Activated T-cell treated with anti-CD3 and anti-CD28 coated beads, Interleukin-2, amount 50 U/mL, for 48 hours (primary cell): ENCODE data around the gene ISM2.
"Not testable (repeated sequence)": the region's sequence is repeated elsewhere in the genome, so short reads cannot be mapped to it uniquely, and the experiment has no call there.

Experiments used
- DNase-seq, 2 experiments: peaks; one replicate each; pipeline ENCODE4 v3.0.0-alpha.2; 2020

Gene ISM2

GRCh38 chr14:77498120-77498979 is at the start of gene ISM2:
Gene ISM2 (minus strand): TSS chr14:77498816. CDS start chr14:77498793, 23 bp downstream.
- peak; percentile 50 to 67 for DNase-seq

- no peak for DNase-seq
These were observed 49.0 kb upstream of the ISM2 start for GRCh38 chr14:77547512-77548180.

GRCh38 chr14:77545171-77545570 is 46.6 kb upstream of the ISM2 start:
- DNase-seq, result not testable (repeated sequence)

GRCh38 chr14:77544571-77544970 is 46.0 kb upstream of the ISM2 start:
- DNase-seq, result no peak

GRCh38 chr14:77543637-77544334 is 45.2 kb upstream of the ISM2 start:
- DNase-seq, result no peak

GRCh38 chr14:77543240-77543551 is 44.6 kb upstream of the ISM2 start:
- DNase-seq, result no peak

GRCh38 chr14:77542421-77543239 is 44.0 kb upstream of the ISM2 start:
- no peak for DNase-seq

GRCh38 chr14:77541905-77542304 is 43.3 kb upstream of the ISM2 start:
- DNase-seq, result no peak

GRCh38 chr14:77536951-77537350 is 38.3 kb upstream of the ISM2 start:
- DNase-seq, result not testable (repeated sequence)

- DNase-seq, result no peak
These were observed 32.5 kb upstream of the ISM2 start for GRCh38 chr14:77531071-77531470.

GRCh38 chr14:77529963-77530362 is 31.3 kb upstream of the ISM2 start:
- no peak for DNase-seq

- no peak for DNase-seq
These were observed 30.6 kb upstream of the ISM2 start for GRCh38 chr14:77529213-77529612.

GRCh38 chr14:77528701-77529100 is 30.1 kb upstream of the ISM2 start:
- not testable (repeated sequence) for DNase-seq

GRCh38 chr14:77526266-77526665 is 27.6 kb upstream of the ISM2 start:
- no peak for DNase-seq

GRCh38 chr14:77524536-77524935 is 25.9 kb upstream of the ISM2 start:
- DNase-seq, result no peak

GRCh38 chr14:77523109-77523508 is 24.5 kb upstream of the ISM2 start:
- no peak for DNase-seq

- no peak for DNase-seq
These were observed 21.9 kb upstream of the ISM2 start for GRCh38 chr14:77520555-77520954.

GRCh38 chr14:77516126-77516525 is 17.5 kb upstream of the ISM2 start:
- DNase-seq, result no peak

GRCh38 chr14:77511486-77512162 is 13.0 kb upstream of the ISM2 start:
- DNase-seq, result no peak

- DNase-seq, result no peak
These were observed 10.8 kb upstream of the ISM2 start for GRCh38 chr14:77509366-77509765.

GRCh38 chr14:77508876-77509275 is 10.3 kb upstream of the ISM2 start:
- DNase-seq, result no peak

GRCh38 chr14:77508249-77508648 is 9.6 kb upstream of the ISM2 start:
- no peak for DNase-seq
